Activated B cell treated with CpG ODN at 0.5 μM for 24 hours (primary cell): ENCODE results near the gene LTBR. TPM values are rescaled to one million over a fixed set of nuclear protein-coding genes. Genes with fewer than 3 reads are reported as not detected.
"Not testable (repeated sequence)": the region's sequence is repeated elsewhere in the genome, so short reads cannot be mapped to it uniquely, and the experiment has no call there.

Experiments used
- ATAC-seq: fragments of 200-7000 bp; cut with Tn5 transposase; one replicate; pipeline ENCODE4 v1.10.0; 2021; ENCODE audit warnings: low read depth, mild to moderate bottlenecking, moderate library complexity
- CTCF ChIA-PET: fragments of 350-600 bp; sonication (Branson Sonifier 250); formaldehyde crosslinking; loops from one replicate; lab custom pipeline; 2021; ENCODE audit warnings: antibody characterized with exemption; lab: Charles Lee
- POLR2A ChIA-PET: fragments of 350-600 bp; sonication (Branson Sonifier 250); formaldehyde crosslinking; loops from one replicate; lab custom pipeline; 2021; ENCODE audit warnings: antibody characterized with exemption; lab: Charles Lee
- DNase-seq: peaks from one replicate; pipeline ENCODE4 v3.0.0; 2022
- H3K27ac Mint-ChIP-seq: one replicate; pipeline ENCODE4 v1.8.0; 2020; ENCODE audit warnings: mixed read lengths
- H3K27me3 Mint-ChIP-seq: one replicate; pipeline ENCODE4 v1.8.0; 2021; ENCODE audit warnings: mixed read lengths
- H3K36me3 Mint-ChIP-seq: one replicate; pipeline ENCODE4 v1.8.0; 2021; ENCODE audit warnings: low read depth, mixed read lengths
- H3K4me1 Mint-ChIP-seq: one replicate; pipeline ENCODE4 v1.8.0; 2021; ENCODE audit warnings: mixed read lengths
- H3K4me3 Mint-ChIP-seq: one replicate; pipeline ENCODE4 v1.8.0; 2020; ENCODE audit warnings: mild to moderate bottlenecking, mixed read lengths
- H3K9me3 Mint-ChIP-seq: one replicate; pipeline ENCODE4 v1.8.0; 2020; ENCODE audit warnings: mixed read lengths
- intact Hi-C: fragments of 100-400 bp; cut with micrococcal nuclease; formaldehyde crosslinking; loops from one replicate; pipeline ENCODE4 v1.15.1; 2024
- total RNA-seq: library from RNA; stranded (reverse); gene quantifications from 2 replicates; pipeline ENCODE4 v1.2.3, GENCODE V29; 2022
- TF ChIP-seq, protein P1 (sequence below): fragments of 200-600 bp; IDR thresholded peaks from one replicate; pipeline ENCODE4 v1.8.0; 2022; ENCODE audit warnings: antibody characterized with exemption, mild to moderate bottlenecking

Gene LTBR
- total RNA-seq, 1 donor from 2014 or later, result 0.33 TPM

DNA sequence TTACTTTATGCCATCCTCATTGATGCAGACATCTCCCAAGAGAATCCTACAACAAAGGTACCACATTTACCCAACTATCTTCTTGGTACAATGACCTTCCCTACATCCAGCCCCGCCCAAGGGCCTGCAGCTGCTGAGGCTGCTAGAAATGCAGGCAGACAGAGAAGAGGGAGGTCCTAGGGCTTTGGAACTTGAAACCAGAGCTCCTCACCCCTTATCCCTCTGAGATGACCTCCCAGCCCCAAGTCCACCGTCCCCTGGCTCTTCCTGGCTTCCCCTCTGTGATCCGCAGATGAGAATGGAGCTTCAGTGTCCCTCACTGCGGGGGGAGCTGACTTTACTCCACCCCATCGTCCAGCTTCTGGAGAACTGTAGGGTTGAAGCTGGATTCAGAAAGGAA is 40.4 kb upstream of the LTBR start:
- H3K36me3 Mint-ChIP-seq, result no peaks in the 10 kb centered on the region
- TF ChIP-seq, protein P1, sequence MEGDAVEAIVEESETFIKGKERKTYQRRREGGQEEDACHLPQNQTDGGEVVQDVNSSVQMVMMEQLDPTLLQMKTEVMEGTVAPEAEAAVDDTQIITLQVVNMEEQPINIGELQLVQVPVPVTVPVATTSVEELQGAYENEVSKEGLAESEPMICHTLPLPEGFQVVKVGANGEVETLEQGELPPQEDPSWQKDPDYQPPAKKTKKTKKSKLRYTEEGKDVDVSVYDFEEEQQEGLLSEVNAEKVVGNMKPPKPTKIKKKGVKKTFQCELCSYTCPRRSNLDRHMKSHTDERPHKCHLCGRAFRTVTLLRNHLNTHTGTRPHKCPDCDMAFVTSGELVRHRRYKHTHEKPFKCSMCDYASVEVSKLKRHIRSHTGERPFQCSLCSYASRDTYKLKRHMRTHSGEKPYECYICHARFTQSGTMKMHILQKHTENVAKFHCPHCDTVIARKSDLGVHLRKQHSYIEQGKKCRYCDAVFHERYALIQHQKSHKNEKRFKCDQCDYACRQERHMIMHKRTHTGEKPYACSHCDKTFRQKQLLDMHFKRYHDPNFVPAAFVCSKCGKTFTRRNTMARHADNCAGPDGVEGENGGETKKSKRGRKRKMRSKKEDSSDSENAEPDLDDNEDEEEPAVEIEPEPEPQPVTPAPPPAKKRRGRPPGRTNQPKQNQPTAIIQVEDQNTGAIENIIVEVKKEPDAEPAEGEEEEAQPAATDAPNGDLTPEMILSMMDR, result no peak
- peaks cover 4% of the 10 kb centered on the region for H3K9me3 Mint-ChIP-seq
- DNase-seq, result no peak
- peaks cover 15% of the 10 kb centered on the region for H3K4me1 Mint-ChIP-seq
- intact Hi-C loops, result loop anchor here (5.0 kb wide), 1 partner anchor 34 kb away; the partner anchor contains the start of gene SCNN1A
- ChIA-PET CTCF (no interaction called here), POLR2A (interaction anchor here (0.9 kb wide), 1 partner anchor 13 kb away, joined by 6 read pairs; no protein-coding TSS in a partner anchor)
- no peak overlapping the region for H3K27ac Mint-ChIP-seq
- H3K27me3 Mint-ChIP-seq, result peaks cover 55% of the 10 kb centered on the region
- H3K4me3 Mint-ChIP-seq, result no peak overlapping the region
- no peak for ATAC-seq

DNA sequence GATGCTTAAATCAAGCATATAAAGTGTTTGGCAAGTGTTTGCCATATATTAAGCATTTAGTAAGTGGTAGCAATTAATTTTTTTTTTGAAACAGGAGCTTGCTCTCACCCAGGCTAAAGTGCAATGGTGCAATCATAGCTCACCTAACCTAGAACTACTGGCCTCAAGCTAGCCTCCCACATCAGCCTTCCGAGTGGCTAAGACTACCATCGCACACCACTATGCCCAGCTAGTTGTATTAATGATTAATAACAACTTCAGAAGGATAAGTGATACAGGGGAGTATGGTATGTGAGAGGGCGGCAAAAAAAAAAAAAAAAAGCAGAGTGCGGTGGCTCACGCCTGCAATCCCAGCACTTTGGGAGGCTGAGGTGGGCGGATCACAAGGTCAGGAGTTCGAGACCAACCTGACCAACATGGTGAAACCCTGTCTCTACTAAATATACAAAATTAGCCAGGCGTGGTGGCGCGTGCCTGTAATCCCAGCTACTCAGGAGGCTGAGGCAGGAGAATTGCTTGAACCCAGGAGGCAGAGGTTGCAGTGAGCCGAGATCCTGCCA is 39.8 kb upstream of the LTBR start:
- intact Hi-C loops, result loop anchor here (5.0 kb wide), 1 partner anchor 33 kb away; the partner anchor contains the start of gene SCNN1A
- H3K36me3 Mint-ChIP-seq, ATAC-seq, DNase-seq, H3K9me3 Mint-ChIP-seq, CTCF ChIA-PET, H3K27ac Mint-ChIP-seq, H3K4me3 Mint-ChIP-seq: not testable (repeated sequence)
- POLR2A ChIA-PET, result interaction anchor here (0.9 kb wide), 1 partner anchor 14 kb away, joined by 6 read pairs; no protein-coding TSS in a partner anchor
- Mint-ChIP-seq H3K4me1 (peaks cover 15% of the 10 kb centered on the region), H3K27me3 (peaks cover 62% of the 10 kb centered on the region)

DNA sequence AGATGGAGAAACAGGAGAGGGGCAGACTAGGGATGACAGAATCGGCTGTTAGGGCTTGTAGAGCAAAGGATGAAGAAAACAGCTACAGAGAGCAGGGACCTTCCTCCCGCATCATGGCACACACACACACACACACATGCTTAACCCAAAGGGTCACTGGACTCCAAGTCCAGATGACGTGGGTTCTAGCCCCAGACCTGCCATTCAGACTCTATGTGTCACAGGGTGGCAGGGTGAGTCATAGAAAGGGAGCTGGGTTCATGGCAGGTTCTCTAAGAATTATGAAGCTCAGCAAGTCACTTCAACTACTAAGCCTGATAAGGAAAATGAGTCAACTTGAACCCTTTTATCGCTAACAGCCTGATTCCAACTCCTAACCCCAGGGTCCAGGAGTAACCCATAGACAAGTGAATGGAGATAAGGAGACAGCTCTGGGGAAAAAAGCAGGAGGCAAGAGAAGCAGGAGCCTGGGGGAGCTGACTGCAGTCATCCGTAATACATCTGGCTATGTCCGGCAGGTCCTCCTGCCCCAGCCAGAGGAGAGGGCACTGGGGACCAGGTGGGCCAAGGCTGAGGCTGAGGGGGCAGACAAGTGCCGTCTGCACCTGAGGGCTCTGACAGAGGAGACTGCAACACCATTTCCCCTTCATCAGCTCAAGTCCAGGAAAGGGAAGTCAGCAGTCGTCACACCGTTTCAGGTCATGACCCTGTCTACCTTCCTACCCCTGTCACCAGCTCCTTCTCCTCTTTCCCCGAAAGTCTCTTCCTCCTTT is 38.5 kb upstream of the LTBR start:
- POLR2A ChIA-PET, result interaction anchor here (0.5 kb wide), 1 partner anchor 14 kb away, joined by 5 read pairs; no protein-coding TSS in a partner anchor
- intact Hi-C loops, result no loop called here
- CTCF ChIA-PET, result no interaction called here
- peaks cover 64% of the 10 kb centered on the region for H3K27me3 Mint-ChIP-seq
- TF ChIP-seq, protein P1, result no peak
- H3K36me3 Mint-ChIP-seq, result no peaks in the 10 kb centered on the region
- no peak for DNase-seq
- peak; percentile 45 for ATAC-seq
- H3K27ac Mint-ChIP-seq, result no peak overlapping the region
- peaks cover 4% of the 10 kb centered on the region for H3K9me3 Mint-ChIP-seq
- H3K4me3 Mint-ChIP-seq, result no peak overlapping the region
- peaks cover 15% of the 10 kb centered on the region for H3K4me1 Mint-ChIP-seq

DNA sequence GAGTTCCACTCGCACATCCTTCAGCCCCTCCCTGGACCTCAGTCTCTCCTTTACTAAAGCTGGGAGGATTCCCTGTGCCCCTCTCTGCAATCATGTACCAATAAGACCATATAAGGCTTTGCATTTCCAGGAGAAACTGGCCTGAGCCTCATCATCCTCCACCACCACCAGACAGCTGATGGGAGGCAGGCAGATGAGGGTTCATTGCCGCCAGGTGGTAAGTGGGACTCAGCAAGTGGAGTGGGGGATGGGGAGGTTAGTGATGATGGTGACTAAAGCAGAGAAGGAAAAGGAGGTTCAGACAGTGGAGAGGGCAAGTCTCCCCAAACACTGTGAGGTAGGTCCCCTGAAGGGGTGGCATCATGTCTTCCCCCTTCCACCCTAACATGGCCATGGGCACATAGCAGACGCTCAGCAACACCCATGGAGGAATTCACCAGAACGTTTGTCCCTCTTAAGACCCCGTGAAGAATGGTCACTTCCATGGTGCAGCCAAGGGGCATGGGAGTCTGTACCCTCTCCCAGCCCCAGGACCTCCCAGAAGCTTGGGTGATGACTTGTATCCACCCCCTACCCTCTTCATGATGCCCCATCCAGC is 37.6 kb upstream of the LTBR start:
- Mint-ChIP-seq H3K27ac (no peak overlapping the region), H3K27me3 (peaks cover 68% of the 10 kb centered on the region), H3K36me3 (no peaks in the 10 kb centered on the region), H3K4me1 (peaks cover 15% of the 10 kb centered on the region), H3K4me3 (no peak overlapping the region), H3K9me3 (peaks cover 4% of the 10 kb centered on the region)
- intact Hi-C loops, result no loop called here
- ATAC-seq (no peak), DNase-seq (no peak)
- ChIA-PET POLR2A (no interaction called here), CTCF (no interaction called here)
- TF ChIP-seq, protein P1, result no peak

DNA sequence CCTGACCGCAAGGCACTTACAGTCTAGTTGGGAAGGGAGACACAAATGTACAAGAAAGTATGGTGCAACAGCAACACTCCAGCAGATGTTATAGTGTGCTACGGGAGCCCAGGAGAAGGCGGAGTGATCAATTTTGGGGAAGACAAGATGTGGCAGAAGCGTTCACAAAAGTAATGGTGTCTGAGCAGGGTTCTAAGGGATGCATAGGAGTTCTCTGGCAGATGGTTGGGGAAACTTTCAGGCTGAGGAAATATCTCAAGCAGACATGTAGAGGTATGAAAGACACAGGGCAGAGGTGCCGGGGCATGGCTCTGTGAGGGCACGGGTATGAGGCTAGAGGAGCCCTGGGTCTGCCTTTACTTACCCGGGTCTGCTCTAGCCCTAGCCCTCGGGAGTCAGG is 37.0 kb upstream of the LTBR start:
- TF ChIP-seq, protein P1, result no peak
- no peak overlapping the region for H3K27ac Mint-ChIP-seq
- H3K9me3 Mint-ChIP-seq, result peaks cover 4% of the 10 kb centered on the region
- ChIA-PET CTCF (no interaction called here), POLR2A (no interaction called here)
- intact Hi-C loops, result no loop called here
- DNase-seq, result no peak
- H3K4me3 Mint-ChIP-seq, result no peak overlapping the region
- peaks cover 11% of the 10 kb centered on the region for H3K4me1 Mint-ChIP-seq
- peaks cover 64% of the 10 kb centered on the region for H3K27me3 Mint-ChIP-seq
- no peak for ATAC-seq
- H3K36me3 Mint-ChIP-seq, result no peaks in the 10 kb centered on the region
